GM03348 (cell line): ENCODE results near the gene SCUBE1.
"Not testable (repeated sequence)": the region's sequence is repeated elsewhere in the genome, so short reads cannot be mapped to it uniquely, and the experiment has no call there.

Experiments
- DNase-seq: peaks from one replicate; pipeline ENCODE4 v3.0.0; 2012; ENCODE audit warnings: low spot score

SCUBE1 gene

GRCh38 chr22:43301866-43302265 lies 41.3 kb downstream of the SCUBE1 start:
- no peak for DNase-seq

DNA sequence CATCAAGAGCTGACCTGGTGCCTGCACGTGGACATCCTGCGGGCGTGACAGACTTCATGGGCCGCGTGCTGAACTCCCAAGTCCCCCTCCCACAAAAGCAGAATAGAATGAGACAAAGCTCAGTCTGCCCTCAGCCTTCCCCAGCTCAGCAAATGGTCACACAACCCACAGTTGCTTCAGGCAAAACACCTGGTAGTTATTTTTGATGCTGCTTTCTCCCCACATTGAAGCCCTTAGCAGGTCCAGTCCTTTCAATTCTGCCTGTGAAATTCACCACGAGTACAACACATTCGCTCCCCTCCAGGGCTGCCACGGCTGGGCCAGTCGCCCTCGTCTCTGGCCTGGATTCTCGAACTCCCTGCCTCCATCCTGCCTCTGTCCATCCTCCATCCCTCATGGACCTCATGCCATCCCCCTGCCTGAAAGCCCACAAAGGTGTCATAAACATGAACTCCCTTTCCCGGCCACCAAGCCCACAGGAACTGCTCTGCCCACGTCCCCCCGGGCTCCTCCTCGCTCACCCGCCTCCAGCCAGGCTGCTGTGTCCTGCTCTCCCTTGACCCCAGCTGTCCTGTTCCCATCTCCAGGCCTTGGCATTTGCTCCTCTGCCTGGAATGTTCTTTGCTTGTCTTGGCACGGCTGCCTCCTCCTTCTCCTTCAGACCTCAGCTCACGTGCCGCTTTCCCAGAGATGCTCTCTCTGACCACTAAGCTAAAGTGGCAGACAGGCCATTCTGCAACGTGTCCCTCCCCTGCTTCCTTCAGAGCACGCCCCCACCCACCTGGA lies 42.1 kb downstream of the SCUBE1 start:
- DNase-seq: no peak

DNA sequence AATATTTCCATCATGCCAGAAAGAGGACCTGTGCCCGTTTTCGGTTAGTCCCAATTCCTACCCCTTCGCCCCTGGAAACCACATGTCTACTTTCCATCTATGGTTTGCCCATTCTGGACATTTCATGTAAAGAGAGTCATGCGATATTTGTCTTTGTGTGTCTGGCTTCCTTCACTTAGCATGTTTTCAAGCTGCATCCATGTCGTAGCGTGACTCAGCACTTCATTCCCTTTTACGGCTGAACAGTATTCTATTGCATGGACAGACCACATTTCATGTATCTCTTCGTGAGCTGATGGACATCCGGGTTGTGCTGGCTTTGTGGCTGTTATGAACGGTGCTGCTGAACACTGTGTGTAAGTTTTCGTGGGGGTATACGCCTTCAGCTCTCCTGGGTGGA lies 43.4 kb downstream of the SCUBE1 start:
- no peak for DNase-seq

DNA sequence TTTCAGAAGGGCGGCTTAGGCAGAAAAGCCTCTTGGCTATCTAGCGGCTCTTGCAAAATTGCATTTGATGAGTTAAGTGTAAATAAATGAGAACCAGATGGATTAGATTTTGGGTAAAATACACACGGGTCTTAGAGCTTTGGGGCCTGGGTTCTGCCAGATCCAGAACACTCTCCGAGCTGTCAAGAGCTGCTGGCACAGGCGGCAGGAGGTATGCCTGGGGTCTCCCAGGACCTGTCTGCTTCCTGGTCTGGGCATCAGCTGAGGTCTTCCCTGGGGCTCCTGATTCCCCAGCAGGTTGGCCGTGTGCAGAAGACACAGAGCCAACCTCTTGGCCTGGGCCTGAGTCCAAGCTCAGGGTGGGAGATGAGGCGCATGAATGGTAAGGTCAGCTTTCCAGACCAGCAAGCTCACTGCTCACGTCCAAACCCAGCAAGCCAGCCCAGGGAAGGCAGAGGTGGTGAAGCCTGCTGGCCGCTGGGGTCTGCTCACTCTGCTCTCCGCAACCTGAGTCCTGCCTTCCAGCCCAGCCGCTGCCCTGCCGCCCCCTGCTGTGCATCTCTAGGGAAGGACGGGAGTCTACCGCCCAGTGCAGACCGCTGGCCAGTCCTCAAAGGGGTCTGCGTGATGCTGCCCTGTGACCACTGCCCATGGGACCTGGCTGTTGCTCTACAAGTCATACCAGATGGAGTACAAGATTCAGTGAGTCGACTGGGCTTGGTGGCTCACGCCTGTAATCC lies 44.9 kb downstream of the SCUBE1 start:
- no peak for DNase-seq

- no peak for DNase-seq
Measured at GRCh38 chr22:43297270-43298061, 45.7 kb downstream of the SCUBE1 start.

- DNase-seq: no peak
Measured at GRCh38 chr22:43296276-43296902, 46.8 kb downstream of the SCUBE1 start.

DNA sequence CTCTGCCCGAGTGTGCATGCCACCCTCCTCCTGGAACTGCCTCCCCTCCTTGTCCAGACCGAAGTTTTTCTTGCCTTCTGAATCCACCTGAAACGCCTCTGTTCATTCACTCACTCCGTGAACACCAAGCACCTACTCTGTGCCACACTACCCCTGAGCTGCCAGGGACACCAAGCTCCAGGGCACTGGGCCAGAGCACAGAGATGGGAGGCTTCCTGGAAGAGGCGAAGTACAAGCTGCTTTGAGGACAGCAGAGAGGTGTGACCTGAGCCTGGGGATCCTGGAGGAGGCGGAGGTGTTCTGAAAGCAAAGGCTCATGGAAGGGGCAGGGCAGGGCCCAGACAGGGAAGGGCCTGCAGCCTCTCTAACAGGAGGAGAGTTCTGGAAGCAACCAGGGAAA lies 47.5 kb downstream of the SCUBE1 start:
- no peak for DNase-seq

DNA sequence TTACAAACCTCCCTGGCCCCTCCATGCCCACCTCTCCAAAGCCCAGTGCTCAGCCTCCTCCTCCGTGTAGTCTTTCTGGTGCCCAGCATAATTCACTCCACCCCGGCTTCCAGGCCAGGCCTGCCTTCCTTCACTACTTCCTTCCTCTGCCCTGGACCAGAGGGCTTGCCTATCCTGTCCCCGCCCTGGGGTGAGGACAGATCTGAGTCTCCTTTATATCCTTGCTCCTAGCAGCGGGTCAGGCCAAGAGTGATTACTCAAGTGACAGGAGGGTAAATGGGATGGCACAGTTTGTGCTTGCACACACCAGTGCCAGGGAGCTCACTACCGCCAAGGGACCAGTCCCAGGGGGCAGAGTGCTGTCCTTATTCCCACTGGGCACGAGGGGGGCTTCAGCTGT lies 48.0 kb downstream of the SCUBE1 start:
- DNase-seq: no peak

DNA sequence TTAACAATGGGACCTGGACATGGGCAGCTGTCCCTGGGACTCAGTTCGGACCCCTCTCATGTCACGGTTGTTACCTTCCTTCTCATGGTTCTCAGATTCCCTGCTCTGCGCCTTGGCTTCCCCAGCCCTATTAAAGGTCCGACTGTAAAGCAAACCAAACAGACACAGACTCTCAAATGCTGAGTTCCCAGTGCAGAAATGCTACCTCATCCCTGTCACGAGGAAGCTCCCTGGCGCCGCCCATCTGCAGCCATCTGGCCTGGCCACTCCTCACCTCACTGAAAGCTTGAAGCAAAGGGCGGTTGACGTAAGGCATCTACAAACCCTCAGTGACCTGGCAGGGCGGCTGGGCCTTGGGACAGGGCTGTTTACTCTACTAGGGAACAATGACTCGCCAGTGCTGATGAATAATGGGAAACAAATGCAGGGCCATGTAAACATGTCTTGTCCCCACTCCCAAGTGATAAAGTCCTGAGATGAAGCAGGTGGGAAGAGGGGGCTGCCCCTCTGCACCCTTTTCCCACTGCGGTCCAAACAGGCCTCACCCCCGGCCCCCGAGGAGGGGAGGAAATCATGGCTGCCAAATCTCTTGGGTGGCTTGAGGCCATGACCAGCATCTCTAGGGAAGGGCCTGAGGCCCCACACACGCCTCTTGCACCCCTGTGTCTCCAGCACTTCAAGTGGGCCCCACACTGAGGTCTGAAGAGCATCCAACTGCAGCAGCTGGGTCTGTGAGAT lies 49.3 kb downstream of the SCUBE1 start:
- no peak for DNase-seq

DNA sequence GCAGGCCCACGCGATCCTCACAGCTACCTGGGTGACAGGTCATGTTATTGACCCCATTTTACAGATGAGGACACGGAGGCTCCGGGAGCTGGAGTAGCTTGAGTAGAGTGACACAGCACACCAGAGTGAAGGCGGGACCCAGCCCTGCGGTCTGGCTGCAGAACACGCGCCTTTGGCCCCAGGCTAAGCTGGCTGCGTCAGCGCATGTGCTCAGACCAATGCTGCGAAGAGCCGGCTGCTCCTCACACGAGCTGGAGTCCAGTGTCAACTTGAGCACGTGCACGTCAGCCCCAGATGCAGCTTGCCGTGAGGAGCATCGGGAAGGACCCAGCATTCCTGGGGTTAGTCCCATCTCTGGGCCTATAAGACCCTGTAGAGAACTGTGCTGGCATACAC lies 49.9 kb downstream of the SCUBE1 start:
- DNase-seq: no peak

DNA sequence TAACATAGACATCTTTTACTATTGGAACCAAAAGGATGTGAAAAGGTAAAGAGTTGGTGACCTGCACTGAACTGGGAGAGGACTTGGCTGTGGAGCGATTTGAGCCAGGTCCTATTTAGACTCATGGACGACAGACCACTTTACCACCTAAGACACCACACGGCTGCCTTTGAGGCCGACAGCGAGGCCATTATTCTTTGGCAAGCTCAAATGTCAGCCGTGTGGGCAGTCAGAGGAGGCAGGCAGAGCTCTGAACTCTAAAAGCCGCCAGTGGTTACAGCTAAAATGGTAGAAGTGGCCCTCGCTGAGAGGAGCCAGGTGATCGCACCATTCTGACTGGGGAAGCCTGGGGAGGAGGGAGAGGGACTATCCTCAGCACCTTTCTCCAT lies 50.5 kb downstream of the SCUBE1 start:
- DNase-seq: no peak

GRCh38 chr22:43291381-43291780 lies 51.8 kb downstream of the SCUBE1 start:
- DNase-seq: no peak

DNA sequence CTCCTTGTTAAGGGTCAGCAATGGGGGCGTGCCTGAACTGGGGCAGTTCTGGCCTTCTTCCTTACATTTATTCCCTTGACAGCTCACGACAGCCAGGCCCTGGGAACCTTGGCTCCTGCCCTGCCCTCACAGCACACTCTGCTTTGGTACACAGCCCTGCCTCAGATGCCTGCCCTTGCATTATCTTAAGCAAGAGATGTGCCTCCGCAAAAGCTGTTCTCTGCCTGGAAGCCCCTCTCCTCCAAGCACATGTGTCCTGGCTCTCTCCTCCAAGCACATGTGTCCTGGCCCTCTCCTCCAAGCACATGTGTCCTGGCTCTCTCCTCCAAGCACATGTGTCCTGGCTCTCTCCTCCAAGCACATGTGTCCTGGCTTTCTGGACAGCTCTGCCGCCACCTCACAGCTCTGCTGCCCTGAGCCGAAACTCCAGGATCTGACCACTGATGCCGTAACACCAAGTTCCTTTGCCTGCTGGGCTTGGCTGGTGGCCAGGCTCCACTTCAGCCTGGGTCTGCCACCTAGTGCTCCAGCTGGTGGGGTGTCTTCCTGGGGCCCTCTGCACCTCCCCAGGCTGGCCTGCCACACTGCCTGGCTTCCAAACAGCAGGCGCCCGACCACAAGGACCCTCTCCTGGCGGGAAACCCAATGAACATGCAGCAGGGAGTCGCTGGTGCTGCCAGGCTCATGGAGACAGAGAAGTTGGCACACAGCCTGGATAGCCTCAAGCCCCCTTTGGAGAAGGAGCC lies 53.0 kb downstream of the SCUBE1 start:
- DNase-seq: no peak

GRCh38 chr22:43289531-43289963 lies 53.6 kb downstream of the SCUBE1 start:
- peak; percentile 35 for DNase-seq

- DNase-seq: no peak
Measured at GRCh38 chr22:43288807-43289420, 54.3 kb downstream of the SCUBE1 start.

- no peak for DNase-seq
Measured at GRCh38 chr22:43288378-43288777, 54.8 kb downstream of the SCUBE1 start.

- no peak for DNase-seq
Measured at GRCh38 chr22:43287441-43287840, 55.7 kb downstream of the SCUBE1 start.

DNA sequence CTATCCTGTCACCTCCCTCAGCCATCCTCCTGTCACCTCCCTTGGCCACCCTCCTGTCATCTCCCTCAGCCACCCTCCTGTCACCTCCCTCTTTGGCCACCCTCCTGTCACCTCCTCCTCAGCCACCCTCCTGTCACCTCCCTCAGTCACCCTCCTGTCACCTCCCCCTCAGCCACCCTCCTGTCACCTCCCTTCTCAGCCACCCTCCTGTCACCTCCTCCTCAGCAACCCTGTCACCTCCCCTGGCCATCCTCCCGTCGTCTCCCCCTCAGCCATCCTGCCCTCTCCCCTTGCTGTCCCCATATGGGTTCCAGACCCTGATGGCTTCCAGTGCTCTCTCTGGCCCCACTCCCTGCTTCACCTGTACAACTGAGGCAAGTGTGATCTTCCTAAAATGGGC lies 61.8 kb downstream of the SCUBE1 start:
- DNase-seq: no peak

- DNase-seq: not testable (repeated sequence)
Measured at GRCh38 chr22:43280523-43280886, 62.7 kb downstream of the SCUBE1 start.

DNA sequence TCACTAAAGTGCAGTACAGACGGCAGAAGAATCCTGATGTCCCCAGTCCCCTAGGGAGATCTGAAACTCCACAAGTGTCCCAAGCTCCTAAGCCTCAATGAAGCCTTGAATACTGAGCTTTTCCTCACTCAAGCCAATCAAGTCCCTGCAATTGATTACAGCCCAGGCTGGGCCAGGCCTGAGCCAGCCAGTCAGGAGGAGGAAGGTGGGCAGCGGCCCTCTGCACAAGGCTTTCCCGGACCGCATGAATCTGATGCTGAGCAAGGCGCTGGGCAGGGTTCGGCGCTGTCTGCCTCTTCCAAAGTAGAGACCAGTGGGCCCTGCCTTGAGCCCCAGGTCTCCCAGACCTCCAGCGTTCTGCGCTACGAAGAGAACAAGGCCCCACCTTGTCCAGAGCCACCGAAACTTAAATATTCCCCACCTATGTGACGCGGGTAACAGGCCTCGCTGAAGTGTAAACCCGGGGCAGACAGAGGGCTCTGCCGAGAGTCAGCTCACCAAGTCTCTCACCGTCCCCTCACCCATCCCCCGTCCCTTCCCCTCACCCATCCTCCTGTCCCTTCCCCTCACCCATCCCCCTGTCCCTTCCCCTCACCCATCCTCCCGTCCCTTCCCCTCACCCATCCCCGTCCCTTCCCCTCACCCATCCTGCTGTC lies 63.2 kb downstream of the SCUBE1 start:
- DNase-seq: no peak
